ENCODE data around the gene MCM5.
A peak's percentile ranks its signal among the peaks of the same experiment; 100 is the strongest.

The MCM5 gene

GRCh38 chr22:35404176-35404575, 4.2 kb downstream of the MCM5 start:
- DNase-seq: no peak

- DNase-seq: no peak
These were observed 6.5 kb downstream of the MCM5 start for GRCh38 chr22:35406443-35406842.

- DNase-seq: no peak
These were observed 7.4 kb downstream of the MCM5 start for GRCh38 chr22:35407362-35407761.

GRCh38 chr22:35409783-35410662, 10.1 kb downstream of the MCM5 start:
- no peak for DNase-seq

- DNase-seq: no peak
These were observed 10.7 kb downstream of the MCM5 start for GRCh38 chr22:35410663-35411034.

- DNase-seq: no peak
These were observed 11.2 kb downstream of the MCM5 start for GRCh38 chr22:35411102-35411501.

GRCh38 chr22:35413624-35414023, 13.7 kb downstream of the MCM5 start:
- DNase-seq: no peak

- no peak for DNase-seq
These were observed 17.7 kb downstream of the MCM5 start for GRCh38 chr22:35417606-35418005.

GRCh38 chr22:35418088-35418487, 18.1 kb downstream of the MCM5 start:
- no peak for DNase-seq

- no peak for DNase-seq
These were observed 18.8 kb downstream of the MCM5 start for GRCh38 chr22:35418731-35419130.

GRCh38 chr22:35419756-35420155, 19.8 kb downstream of the MCM5 start:
- no peak for DNase-seq

GRCh38 chr22:35421121-35421520, 21.2 kb downstream of the MCM5 start:
- DNase-seq: no peak

GRCh38 chr22:35422145-35422544, 22.2 kb downstream of the MCM5 start:
- DNase-seq: no peak

GRCh38 chr22:35422936-35423335, 23.0 kb downstream of the MCM5 start:
- DNase-seq: no peak

GRCh38 chr22:35424081-35424480, 24.1 kb downstream of the MCM5 start:
- no peak for DNase-seq

GRCh38 chr22:35424761-35425160, 24.8 kb downstream of the MCM5 start:
- no peak for DNase-seq

- no peak for DNase-seq
These were observed 25.6 kb downstream of the MCM5 start for GRCh38 chr22:35425546-35425945.

GRCh38 chr22:35425971-35426800, 26.2 kb downstream of the MCM5 start:
- peak in 1 of 2 experiments; percentile 69 for DNase-seq

- no peak for DNase-seq
These were observed 26.8 kb downstream of the MCM5 start for GRCh38 chr22:35426801-35427140.

GRCh38 chr22:35430897-35431322, 31.0 kb downstream of the MCM5 start:
- peak; percentile 30 to 81 for DNase-seq

GRCh38 chr22:35431483-35432227, 31.7 kb downstream of the MCM5 start:
- DNase-seq: no peak

GRCh38 chr22:35432228-35432905, 32.4 kb downstream of the MCM5 start:
- no peak for DNase-seq

Measured in NCI-H526 (cell line).